HG03442 (cell line): ENCODE measurements around the gene GK2.

Experiments
- ATAC-seq: cut with Tn5 transposase; IDR thresholded peaks from one replicate; pipeline ENCODE4 v1.9.1; 2021; ENCODE audit warnings: mild to moderate bottlenecking, moderate library complexity; ENCODE audit not compliant: unreplicated experiment

GK2 gene

DNA sequence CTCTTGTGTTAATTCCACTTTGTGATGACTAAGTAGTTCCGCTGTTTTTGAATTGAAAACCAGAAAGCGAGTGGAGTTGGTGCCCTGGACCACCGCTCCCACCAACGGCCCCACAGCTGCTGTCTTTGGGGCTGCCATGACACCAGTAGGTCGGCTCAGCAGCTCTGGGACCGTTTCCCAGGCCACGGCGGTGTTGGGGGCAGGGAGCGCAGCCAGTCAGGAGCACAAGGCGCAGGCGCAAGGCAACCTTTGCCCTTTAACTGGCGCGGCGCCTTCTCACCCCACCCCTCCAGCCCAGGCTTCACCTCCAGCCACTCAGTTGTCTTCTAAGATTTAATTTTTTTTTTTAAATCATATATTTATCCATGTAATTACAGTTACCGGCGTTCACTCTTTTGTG is at the start of gene GK2:
Gene GK2, minus strand, starts transcription at position 166 of the 400 bp plus-strand sequence. Its CDS starts 28 bp downstream, at position 138.
- no peak for ATAC-seq

DNA sequence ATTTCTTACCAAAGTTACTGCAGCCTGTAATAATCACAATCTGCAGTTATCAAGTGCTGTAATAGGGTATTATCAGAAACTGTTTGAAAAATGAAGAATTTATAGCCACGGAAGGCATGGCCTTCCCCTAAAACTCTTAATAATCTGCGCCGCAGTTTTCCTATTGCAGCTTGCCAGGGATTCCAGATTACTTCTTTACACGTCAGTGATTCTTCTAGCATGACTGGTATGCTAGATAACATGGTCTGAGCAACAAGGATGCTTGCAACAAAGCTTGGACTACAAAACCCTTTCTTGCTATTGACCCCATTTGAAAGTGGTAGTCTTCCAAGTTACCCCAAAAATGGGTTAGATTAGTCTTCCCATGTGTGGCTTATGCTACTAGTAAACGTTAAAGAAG is 47.2 kb upstream of the GK2 start:
- ATAC-seq, result no peak

DNA sequence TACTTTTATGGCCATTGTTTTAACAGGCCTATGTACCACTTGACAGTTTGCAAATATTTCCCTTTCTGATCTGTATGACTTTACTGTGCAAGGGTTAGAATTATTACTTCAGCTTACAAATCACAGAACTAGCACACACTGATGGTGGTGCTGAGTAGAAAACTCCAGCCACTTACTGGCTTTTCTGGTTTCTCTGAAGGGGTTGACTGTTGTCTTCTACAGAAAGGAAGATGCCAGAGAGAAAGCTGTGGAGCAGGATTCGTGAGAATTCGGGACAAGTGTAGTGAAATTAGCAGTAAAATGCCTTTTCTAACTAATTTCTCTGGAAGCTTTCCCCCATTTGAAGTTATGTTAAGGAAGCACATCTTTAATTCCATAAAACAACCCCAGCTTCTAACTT is 46.6 kb upstream of the GK2 start:
- no peak for ATAC-seq

DNA sequence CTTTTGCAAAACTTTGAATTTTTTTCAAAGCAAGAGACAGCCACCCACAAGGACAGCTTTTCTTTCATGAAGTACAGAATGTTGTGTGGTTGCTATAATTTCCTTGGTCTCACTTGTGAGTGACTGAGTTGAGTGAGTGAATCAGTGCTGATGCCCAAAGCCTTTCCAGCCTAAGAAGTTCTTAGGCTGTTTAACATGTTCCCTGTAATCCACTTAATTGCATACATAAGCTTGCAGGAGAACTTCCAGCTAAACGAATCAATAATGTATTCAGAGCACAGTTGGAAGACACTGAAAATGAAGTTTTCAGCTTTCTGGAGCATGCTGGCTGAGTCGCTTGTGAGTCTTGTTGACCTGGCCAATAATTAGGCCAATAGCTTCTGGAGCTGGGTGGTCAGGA is 42.0 kb upstream of the GK2 start:
- no peak for ATAC-seq

DNA sequence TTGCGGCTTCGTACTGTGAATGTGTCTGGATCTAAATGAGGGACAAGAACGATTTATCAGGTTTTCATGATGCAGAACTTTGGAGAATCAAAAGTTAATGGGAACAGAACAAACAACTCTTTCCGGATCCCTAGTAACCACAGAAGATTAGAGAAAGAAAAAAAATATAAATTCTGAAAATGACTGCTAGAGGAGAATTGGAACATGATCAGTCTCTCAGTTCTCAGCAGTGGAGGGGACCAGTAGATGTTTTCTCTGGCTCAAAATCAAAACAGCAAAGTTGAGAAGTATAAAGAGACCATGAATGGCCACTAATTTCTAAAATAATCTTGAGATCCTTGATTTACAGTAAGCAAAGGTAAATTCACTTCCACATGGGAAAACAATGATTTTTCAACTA is 38.1 kb upstream of the GK2 start:
- ATAC-seq, result no peak

DNA sequence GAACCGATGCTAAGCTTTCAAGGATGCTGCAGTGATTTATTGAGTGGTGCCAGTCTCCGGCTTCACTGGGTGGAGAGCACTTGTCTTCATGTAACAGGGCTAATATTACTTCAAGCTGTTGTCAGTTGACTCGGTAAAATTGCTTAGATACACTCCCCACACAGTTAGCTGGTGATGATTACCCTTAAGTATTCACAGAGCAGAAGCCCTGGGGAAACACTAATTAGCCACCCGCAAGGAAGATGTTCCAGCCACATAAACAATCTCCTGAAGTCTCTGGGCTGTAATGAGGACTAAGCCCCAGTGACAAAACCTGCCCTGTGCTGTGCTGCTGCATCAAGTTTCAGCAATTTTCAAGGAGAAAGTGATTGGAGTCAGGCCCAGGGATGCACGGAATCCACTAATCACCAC is 37.3 kb upstream of the GK2 start:
- ATAC-seq, result no peak

DNA sequence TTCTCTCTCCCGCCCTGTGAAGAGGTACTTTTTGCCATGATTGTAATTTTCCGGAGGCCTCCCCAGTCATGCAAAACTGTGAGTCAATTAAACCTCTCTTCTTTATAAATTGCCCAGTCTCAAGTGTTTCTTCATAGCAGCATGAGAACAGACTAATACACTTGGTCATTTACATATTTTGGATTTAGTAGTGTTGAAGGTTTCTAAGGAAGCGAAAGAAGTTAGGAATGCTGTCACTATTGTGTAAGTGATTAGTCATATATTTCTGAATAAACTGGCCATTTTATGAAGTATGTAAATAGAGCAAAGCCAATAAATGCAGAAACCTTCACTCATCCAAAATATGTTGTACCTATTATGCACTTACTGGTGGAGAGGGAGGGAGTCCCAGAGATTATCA is 34.4 kb upstream of the GK2 start:
- ATAC-seq, result no peak

DNA sequence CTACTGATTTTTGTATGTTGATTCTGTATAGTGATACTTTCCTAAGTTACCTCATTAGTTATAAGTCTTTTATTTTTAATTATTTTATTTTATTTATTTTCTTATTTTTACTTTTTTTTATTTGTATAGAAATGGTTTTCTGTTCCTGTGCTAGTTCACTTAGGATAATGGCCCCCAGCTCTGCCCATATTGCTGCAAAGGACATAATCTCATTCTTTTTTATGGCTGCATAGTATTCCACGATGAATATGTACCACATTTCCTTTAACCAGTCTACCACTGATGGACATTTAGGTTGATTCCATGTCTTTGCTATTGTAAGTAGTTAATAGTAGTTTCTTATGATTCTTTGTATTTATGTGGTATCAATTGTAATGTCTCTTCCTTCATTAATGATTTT is 31.5 kb upstream of the GK2 start:
- no peak for ATAC-seq

DNA sequence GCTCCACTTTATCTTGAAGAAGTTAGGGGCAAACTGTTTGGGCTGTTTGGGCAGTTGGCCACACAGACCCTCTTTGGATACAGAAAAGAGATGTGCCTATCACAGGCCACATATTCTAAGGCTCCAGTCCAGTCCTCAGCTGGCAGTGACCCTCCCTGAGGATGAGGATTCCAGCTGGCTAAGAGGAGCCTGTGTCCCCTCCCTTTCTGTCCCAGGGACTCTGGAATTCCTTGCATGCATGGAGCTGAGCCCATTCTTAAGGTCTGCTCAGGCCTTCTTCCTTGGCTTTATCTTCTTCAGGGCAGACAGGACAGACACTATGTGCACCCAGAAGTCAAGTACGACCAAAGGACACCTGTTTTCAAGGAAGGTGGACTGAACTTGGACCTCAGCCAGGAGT is 23.8 kb upstream of the GK2 start:
- ATAC-seq, result no peak

DNA sequence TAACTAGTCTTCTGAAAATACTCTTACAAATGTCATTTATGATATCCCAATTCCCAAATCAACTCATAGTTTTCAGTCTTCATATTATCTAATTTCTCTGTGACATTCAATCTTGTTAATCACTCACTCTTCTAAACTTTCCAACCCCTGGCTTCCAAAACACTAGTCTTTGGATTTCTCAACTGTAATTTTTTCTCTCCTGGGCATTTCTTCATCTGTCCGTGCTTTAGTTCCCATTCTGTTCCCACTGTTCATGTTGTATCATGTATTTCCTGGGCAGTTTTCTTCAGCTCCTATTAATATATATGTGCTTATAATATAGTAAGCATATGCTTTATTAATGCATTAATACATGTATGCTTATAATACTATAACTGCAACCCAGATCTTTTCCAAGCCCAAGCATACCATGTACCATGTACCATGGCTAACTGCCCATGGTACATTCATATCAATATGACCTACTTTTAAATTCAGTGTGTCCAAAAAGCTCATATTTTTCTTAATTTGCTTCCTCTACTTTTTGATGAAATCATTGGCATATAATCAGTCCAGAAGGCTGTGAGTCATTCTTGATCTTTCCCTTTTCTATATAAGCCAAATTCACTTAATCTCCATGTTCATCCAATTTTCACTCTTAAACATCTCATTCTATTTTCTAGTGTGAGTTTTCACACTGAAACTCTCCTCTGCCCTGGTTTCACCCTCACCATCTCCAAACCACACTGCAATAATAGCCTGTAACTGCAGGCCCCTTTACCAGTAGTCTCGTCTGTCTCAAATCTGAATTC is 21.3 kb upstream of the GK2 start:
- no peak for ATAC-seq

DNA sequence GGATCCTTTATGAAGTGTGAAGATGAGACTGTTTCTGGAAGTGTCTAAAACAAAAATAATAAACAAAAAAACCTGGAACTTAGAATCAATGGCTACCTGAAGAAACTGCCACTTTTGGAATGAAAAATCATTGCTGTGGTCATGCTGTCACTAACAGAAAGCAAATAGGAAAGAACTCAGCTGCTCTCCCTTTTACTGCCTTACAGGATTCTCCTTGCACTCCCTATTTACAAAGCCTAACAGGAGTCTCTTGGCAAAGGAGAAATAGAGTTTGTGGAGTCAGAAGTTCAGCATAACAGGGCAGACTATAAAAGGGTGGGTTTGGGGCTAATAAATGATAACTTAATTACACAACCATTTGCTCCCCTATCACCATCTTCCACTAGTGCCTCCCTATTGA is 19.0 kb upstream of the GK2 start:
- no peak for ATAC-seq

DNA sequence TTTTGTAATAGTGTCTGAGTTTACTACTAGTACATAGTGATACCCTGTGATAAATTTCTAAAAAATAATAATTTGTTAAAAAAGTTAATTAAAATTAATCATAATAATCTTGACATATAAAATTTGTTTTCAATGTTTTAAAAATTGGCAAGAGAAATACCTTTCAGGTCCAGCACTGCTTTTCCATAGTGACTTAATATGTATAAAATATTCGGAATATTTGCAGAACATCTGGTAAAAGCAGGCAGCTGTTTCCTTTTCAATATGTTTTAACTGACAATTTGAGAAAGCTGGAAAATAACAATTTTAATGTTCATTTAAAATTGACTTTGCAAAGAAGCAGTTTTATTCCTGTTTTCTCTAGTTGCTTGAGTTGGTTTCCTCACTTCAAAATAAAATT is 17.6 kb upstream of the GK2 start:
- no peak for ATAC-seq

DNA sequence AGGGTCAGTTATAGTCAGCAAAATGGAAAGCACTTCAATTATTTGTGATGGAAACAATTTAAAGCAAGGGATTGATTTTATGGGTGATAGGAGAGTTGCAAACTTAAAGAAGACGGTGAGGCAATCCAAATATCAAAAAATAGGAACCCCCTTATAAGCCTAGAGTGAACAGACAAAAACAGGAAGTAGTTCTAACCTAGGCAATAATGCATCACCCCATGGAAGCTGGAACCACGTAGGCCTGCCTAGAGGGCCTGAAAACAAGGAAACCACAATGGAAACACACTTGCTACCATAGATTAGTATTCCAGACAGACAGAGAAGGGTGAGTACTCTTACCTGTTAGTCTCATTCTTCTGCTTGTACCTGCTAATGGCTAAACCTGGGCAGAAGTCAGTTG is 13.5 kb upstream of the GK2 start:
- ATAC-seq, result no peak

DNA sequence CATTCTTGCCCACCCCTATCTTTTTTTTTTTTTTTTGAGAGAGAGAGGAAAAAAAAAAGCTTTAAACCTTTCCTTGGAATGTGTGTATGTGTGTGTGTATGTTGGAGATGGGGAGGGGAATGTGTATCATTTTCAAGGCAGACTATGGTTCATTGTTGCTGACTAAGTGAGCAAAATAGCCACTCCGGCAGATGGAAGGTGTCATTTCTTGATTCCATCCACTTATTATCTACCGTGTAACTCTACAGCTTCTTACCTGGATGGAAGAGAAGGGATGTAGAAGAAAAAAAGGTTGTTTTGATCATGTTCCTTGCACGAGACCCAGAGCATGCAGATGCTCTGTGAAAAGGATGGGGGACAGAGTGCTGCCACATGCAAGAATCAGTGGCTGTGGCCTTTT is 5.9 kb upstream of the GK2 start:
- ATAC-seq, result no peak

DNA sequence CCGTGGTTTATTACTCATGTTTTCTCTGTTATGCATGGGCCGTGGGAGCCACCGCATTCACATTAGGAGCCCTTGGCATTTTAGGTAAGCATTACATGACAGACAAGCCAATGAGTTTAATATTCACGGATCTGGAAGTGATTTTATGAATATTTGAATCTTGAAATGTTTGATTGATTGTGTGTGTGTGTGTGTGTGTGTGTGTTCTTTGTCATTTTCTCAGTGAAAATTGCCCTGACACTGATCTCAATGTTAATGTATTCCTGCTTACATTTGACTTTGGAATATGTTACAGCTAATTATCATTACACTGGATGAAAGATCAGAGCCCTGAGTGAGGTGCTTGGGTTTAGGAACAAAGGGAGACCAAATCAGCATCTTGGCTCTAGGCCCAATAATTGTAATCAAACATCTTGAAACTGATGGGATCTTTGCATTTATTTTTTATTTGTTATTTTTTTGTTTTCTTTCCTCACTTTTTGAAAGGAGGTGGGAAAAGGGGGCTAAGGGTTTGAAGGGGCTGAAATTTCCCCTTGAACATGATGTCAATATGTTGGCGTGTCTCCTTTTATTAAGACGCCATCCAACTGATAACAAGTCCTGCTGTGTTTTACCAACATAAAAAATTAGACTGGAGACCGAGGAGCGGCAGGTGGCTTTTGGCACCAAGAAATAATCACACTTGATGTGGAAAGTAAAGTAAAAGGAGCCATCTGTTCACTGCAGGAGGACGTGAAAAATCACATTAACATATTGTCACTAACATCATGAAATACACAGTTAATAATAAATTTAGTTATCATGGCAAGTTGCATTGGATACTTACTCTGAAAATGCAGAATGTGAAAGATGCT is 5.2 kb upstream of the GK2 start:
- ATAC-seq, result no peak

DNA sequence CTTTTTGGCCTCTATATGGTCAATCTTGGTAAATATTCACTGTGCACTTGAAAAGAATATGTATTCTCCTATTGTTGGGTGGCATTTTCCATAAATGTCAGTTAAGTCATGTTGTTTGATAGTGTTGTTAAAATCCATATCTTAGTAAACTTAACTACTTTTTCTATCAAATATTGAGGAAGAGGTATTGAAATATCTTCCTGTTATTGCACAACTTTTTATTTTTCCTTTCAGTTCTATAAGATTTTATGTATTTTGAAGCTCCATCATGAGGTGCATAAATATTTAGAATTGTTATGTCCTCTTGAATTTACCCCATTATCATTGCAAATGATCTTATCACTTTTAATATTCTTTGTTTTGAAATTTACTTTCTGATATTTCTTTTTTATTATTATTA is 3.4 kb downstream of the GK2 start:
- ATAC-seq, result no peak

DNA sequence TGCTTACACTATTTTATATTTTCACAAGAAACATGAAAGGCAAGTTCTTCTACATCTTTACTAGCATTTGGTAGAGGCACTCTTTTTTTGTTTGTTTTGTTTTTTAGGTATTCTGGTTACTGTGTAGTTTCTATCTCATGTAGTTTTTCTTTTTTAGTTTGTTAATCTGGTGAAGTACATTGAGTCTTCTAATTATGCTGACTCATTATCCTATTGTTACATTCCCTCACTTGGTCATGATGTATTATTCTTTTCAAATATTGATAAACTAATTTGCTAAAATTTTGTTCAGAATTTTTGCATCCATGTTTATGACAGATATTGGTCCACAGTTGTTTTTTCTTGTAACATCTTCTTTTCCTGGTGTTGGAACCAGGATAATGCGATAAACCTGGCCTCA is 4.7 kb downstream of the GK2 start:
- ATAC-seq, result no peak

DNA sequence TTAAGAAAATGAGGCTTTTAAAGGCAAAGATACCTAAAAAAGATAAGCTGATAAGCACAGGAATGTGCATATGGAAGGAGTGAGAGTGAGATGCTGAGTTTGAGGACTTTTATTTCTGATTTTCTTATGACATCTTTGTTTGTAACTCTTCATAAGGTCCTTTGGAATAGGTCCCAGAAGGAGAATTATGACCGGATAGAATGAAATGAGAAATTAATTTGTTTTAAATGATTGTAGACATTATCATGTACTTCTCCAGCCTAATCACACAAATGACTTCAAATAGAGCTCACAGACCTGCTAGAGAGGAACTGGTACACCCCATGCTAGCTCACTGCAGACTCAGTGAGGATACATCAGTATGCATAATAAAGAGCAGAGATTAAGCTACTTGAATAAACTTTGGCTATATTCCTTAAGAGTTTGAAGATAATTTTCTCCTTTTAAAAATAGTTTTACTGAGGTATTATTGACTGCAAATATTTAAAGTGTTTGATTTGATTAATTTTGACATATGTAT is 5.6 kb downstream of the GK2 start:
- no peak for ATAC-seq

DNA sequence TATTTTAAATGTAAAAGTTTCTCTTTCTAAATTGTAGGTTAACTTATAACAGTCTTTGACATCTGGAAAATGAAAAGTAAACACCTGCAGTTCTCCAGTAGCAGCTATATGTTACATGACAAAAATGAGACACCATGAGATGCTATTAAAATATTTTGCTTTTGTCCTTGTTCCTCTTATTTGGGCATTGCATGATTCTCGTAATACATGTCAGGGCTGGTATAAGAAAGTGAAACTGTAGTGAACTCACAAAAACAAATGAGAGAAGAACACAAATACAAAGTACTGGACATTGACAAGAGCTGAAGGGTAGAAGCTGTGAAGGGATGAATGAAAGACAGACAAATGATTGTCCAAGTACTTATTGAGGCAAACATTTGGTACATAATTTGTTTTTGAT is 9.0 kb downstream of the GK2 start:
- ATAC-seq, result peak; percentile 42

DNA sequence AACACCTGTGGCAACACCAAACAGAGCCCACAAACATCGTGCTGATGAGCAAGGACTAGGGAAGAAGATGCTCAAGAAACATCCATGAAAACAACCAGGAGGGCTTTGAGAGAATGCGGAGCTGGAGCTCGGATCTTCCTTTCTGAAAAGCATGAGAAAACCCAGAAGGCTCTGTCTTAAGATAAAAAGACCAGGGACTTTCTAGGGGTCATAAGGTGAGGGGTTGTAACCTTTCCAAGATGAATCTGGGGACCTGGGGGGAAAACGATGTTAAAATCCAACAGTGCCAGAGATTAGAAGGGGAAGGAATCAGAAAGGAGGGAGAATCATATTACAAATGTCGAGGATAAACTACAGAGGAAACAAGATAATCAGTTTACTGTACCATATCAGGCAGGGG is 10.1 kb downstream of the GK2 start:
- no peak for ATAC-seq

DNA sequence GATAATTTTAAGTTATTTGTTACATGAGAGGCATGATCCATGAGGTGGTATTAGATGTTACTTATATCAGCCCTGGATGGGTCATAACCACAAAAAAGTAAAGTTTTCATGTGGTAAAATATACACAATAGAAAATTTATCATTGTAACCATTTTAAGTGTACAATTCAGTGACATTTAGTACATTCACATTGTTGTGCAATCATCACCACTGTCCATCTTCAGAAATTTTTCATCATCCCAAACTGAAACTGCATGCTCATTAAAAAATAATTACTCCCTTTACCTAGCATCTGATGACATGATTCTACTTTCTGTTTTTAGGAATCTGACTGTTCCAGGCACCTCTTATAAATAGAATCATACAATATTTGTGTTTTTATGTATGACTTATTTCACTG is 11.2 kb downstream of the GK2 start:
- ATAC-seq, result no peak

DNA sequence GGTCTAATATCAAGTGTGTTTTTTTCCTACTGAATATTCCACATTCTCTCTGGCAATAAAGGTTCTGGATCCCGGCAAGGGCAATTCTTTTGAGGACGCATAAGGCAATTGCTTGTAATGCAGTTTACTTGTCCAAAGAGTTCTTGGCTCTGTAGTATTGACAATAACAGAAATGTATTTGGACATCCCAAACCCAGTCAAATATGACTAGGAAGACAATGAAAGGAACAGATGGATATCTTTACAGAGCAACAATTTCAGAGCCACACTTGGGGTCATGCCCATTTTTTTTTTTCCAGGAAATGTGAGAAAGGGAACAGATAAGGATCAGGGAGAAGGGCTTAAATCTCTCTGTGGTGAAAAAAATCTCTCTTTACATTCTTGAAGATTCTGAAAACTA is 12.2 kb downstream of the GK2 start:
- no peak for ATAC-seq
